HepG2 (cell line): Measurements from ENCODE around the gene DHRS4L2.
"Not testable (repeated sequence)": the region's sequence is repeated elsewhere in the genome, so short reads cannot be mapped to it uniquely, and the experiment has no call there.

Source experiments
- ARNTL ChIP-seq: sonication (generic); formaldehyde crosslinking; IDR thresholded peaks from 2 replicates; pipeline ENCODE4 v1.4.0; 2020; ENCODE audit warnings: mild to moderate bottlenecking, missing genetic modification reagents
- CHD2 ChIP-seq: IDR thresholded peaks from 2 replicates; pipeline ENCODE4 v1.6.1; 2011; ENCODE audit warnings: low read depth, low read length, improper control_type of control experiment
- EZH2 ChIP-seq: conservative IDR thresholded peaks from 2 replicates; pipeline ENCODE4 v1.6.1; 2012; ENCODE audit warnings: mild to moderate bottlenecking, low read depth, low read length, moderate library complexity
- GATAD2A ChIP-seq: IDR thresholded peaks from 2 replicates; pipeline ENCODE4 v1.6.1; 2016
- JUN ChIP-seq: sonication (generic); formaldehyde crosslinking; IDR thresholded peaks from 2 replicates; pipeline ENCODE4 v1.4.0; 2020; ENCODE audit warnings: mild to moderate bottlenecking, missing genetic modification reagents
- MAF1 ChIP-seq: sonication (generic); formaldehyde crosslinking; IDR thresholded peaks from 2 replicates; pipeline ENCODE4 v1.5.0; 2020; ENCODE audit warnings: missing genetic modification reagents, borderline replicate concordance
- MAFF ChIP-seq: IDR thresholded peaks from 2 replicates; pipeline ENCODE4 v1.6.1; 2011; ENCODE audit warnings: low read depth, low read length, improper control_type of control experiment
- RAD21 ChIP-seq: fragments of 450-650 bp; formaldehyde crosslinking; IDR thresholded peaks from 2 replicates; pipeline ENCODE4 v1.5.0; 2020; ENCODE audit warnings: mild to moderate bottlenecking
- TBP ChIP-seq: sonication (generic); formaldehyde crosslinking; IDR thresholded peaks from 2 replicates; pipeline ENCODE4 v1.5.0; 2020; ENCODE audit warnings: missing genetic modification reagents
- ZFP41 ChIP-seq: sonication (generic); formaldehyde crosslinking; IDR thresholded peaks from 2 replicates; pipeline ENCODE4 v1.4.0; 2020; ENCODE audit warnings: mild to moderate bottlenecking, missing genetic modification reagents, borderline replicate concordance
- ZNF251 ChIP-seq: sonication (generic); formaldehyde crosslinking; IDR thresholded peaks from 2 replicates; pipeline ENCODE4 v1.9.0; 2021; ENCODE audit warnings: mild to moderate bottlenecking, missing genetic modification reagents
- TF ChIP-seq, protein P1 (sequence below): sonication (generic); formaldehyde crosslinking; conservative IDR thresholded peaks from 2 replicates; pipeline ENCODE4 v1.4.0; 2020; ENCODE audit warnings: missing genetic modification reagents
- TF ChIP-seq, protein P2 (sequence below): IDR thresholded peaks from 2 replicates; pipeline ENCODE4 v1.6.1; 2016; ENCODE audit warnings: missing compliant biosample characterization, missing genetic modification reagents, borderline replicate concordance
- TF ChIP-seq, protein P3 (sequence below): sonication (generic); formaldehyde crosslinking; IDR thresholded peaks from 2 replicates; pipeline ENCODE4 v1.8.1; 2023; ENCODE audit warnings: mild to moderate bottlenecking, inconsistent platforms, moderate library complexity, missing genetic modification reagents, borderline replicate concordance

DNA sequence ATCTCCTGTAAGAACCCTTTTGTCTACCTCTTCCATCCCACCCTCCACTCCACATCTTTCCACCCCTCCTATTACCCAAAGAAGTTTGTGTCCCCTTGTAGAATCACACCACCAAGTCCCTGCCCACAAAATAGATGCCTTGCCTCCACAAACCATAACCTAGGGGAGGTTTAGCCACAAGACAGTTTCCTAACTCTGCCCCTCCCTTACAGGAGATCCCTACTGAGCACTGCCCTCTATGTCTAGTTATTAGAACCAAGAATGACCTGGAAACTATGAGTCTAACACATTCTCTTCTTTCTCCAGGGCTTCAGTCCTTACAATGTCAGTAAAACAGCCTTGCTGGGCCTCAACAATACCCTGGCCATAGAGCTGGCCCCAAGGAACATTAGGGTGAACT lies 12.3 kb downstream of the DHRS4L2 start:
- not testable (repeated sequence) for TF ChIP-seq GATAD2A; MAFF; TBP (CRISPR knock-in tag); MAF1 (CRISPR knock-in tag); EZH2; ZFP41; ARNTL (CRISPR knock-in tag); JUN (CRISPR knock-in tag); RAD21; ZNF251; CHD2
- TF ChIP-seq, protein P1, sequence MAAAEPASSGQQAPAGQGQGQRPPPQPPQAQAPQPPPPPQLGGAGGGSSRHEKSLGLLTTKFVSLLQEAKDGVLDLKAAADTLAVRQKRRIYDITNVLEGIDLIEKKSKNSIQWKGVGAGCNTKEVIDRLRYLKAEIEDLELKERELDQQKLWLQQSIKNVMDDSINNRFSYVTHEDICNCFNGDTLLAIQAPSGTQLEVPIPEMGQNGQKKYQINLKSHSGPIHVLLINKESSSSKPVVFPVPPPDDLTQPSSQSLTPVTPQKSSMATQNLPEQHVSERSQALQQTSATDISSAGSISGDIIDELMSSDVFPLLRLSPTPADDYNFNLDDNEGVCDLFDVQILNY: not testable (repeated sequence)
- TF ChIP-seq, protein P2, sequence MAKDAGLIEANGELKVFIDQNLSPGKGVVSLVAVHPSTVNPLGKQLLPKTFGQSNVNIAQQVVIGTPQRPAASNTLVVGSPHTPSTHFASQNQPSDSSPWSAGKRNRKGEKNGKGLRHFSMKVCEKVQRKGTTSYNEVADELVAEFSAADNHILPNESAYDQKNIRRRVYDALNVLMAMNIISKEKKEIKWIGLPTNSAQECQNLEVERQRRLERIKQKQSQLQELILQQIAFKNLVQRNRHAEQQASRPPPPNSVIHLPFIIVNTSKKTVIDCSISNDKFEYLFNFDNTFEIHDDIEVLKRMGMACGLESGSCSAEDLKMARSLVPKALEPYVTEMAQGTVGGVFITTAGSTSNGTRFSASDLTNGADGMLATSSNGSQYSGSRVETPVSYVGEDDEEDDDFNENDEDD (CRISPR knock-in tag): not testable (repeated sequence)
- TF ChIP-seq, protein P3, sequence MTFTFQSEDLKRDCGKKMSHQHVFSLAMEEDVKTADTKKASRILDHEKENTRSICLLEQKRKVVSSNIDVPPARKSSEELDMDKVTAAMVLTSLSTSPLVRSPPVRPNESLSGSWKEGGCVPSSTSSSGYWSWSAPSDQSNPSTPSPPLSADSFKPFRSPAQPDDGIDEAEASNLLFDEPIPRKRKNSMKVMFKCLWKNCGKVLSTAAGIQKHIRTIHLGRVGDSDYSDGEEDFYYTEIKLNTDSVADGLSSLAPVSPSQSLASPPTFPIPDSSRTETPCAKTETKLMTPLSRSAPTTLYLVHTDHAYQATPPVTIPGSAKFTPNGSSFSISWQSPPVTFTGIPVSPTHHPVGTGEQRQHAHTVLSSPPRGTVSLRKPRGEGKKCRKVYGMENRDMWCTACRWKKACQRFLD (CRISPR knock-in tag): not testable (repeated sequence)
